ENCODE results near the gene B3GNT4. TPM values are rescaled to one million over a fixed set of nuclear protein-coding genes. Genes with fewer than 3 reads are reported as not detected.
A peak's percentile ranks its signal among the peaks of the same experiment; 100 is the strongest.
"Not testable (repeated sequence)": the region's sequence is repeated elsewhere in the genome, so short reads cannot be mapped to it uniquely, and the experiment has no call there.

The B3GNT4 gene
- polyA plus RNA-seq, 10 donors: 0.19 to 0.64 (median 0.48) TPM; not detected in 1

GRCh38 chr12:122187466-122187865 lies 16.0 kb upstream of the B3GNT4 start:
- no peak for DNase-seq

GRCh38 chr12:122189626-122190475 lies 13.7 kb upstream of the B3GNT4 start:
- no peak for DNase-seq

GRCh38 chr12:122190842-122191668 lies 12.5 kb upstream of the B3GNT4 start:
- peak in 1 of 3 donors; percentile 21 for DNase-seq

GRCh38 chr12:122192441-122192840 lies 11.1 kb upstream of the B3GNT4 start:
- DNase-seq: no peak

- no peak for DNase-seq
Measured at GRCh38 chr12:122194804-122195203, 8.7 kb upstream of the B3GNT4 start.

- no peak for DNase-seq
Measured at GRCh38 chr12:122195405-122195804, 8.1 kb upstream of the B3GNT4 start.

GRCh38 chr12:122197612-122197966 lies 5.9 kb upstream of the B3GNT4 start:
- DNase-seq: no peak

- no peak for DNase-seq
Measured at GRCh38 chr12:122199484-122200355, 3.8 kb upstream of the B3GNT4 start.

GRCh38 chr12:122200541-122201175 lies 2.9 kb upstream of the B3GNT4 start:
- no peak for DNase-seq

- DNase-seq: no peak
Measured at GRCh38 chr12:122201381-122201780, 2.1 kb upstream of the B3GNT4 start.

GRCh38 chr12:122202017-122202416 lies 1.5 kb upstream of the B3GNT4 start:
- DNase-seq: no peak

GRCh38 chr12:122202811-122203210 lies 698 bp upstream of the B3GNT4 start:
- not testable (repeated sequence) for DNase-seq

- DNase-seq: no peak
Measured at GRCh38 chr12:122204167-122205052, 901 bp downstream of the B3GNT4 start.

- DNase-seq: peak in 1 of 3 donors; percentile 26
Measured at GRCh38 chr12:122205053-122205925, 1.8 kb downstream of the B3GNT4 start.

GRCh38 chr12:122206111-122206881 lies 2.8 kb downstream of the B3GNT4 start:
- no peak for DNase-seq

GRCh38 chr12:122206976-122207375 lies 3.5 kb downstream of the B3GNT4 start:
- no peak for DNase-seq

- no peak for DNase-seq
Measured at GRCh38 chr12:122207391-122207790, 3.9 kb downstream of the B3GNT4 start.

GRCh38 chr12:122208073-122208820 lies 4.7 kb downstream of the B3GNT4 start:
- DNase-seq: no peak

All from muscle of back (tissue), 11 donors.